SK-N-SH treated with all-trans-retinoic acid at 6 μM for 48 hours (cell line): ENCODE results near the gene TMEM89.

Experiments
- ATAC-seq: fragments of 200-7000 bp; cut with Tn5 transposase; 3 replicates; pipeline ENCODE4 v1.9.1; 2020; ENCODE audit warnings: mild to moderate bottlenecking, moderate library complexity
- ARNTL ChIP-seq: fragments of 450-650 bp; formaldehyde crosslinking; IDR thresholded peaks from 2 replicates; pipeline ENCODE4 v1.5.0; 2020; ENCODE audit warnings: low read depth, mild to moderate bottlenecking, moderate library complexity, borderline replicate concordance
- BACH2 ChIP-seq: fragments of 250-450 bp; sonication (Bioruptor Pico); IDR thresholded peaks from 2 replicates; pipeline ENCODE4 v1.9.0; 2021; ENCODE audit warnings: mild to moderate bottlenecking, borderline replicate concordance
- CSDC2 ChIP-seq: fragments of 250-450 bp; sonication (Bioruptor Pico); IDR thresholded peaks from 2 replicates; pipeline ENCODE4 v1.5.0; 2020; ENCODE audit warnings: mild to moderate bottlenecking, moderate library complexity
- ESRRG ChIP-seq: fragments of 250-450 bp; sonication (Bioruptor Pico); IDR thresholded peaks from 2 replicates; pipeline ENCODE4 v1.6.1; 2021; ENCODE audit warnings: mild to moderate bottlenecking
- ISL1 ChIP-seq: fragments of 250-450 bp; sonication (Bioruptor Pico); IDR thresholded peaks from 2 replicates; pipeline ENCODE4 v2.1.2; 2022; ENCODE audit warnings: mild to moderate bottlenecking, moderate library complexity
- OSR1 ChIP-seq: fragments of 250-450 bp; sonication (Bioruptor Pico); IDR thresholded peaks from 2 replicates; pipeline ENCODE4 v1.8.0; 2022; ENCODE audit warnings: moderate library complexity, mild to moderate bottlenecking, inconsistent platforms
- PPARA ChIP-seq: fragments of 250-450 bp; sonication (Bioruptor Pico); IDR thresholded peaks from 2 replicates; pipeline ENCODE4 v1.5.0; 2020; ENCODE audit warnings: mild to moderate bottlenecking, borderline replicate concordance
- RARB ChIP-seq: fragments of 250-450 bp; sonication (Bioruptor Pico); IDR thresholded peaks from 2 replicates; pipeline ENCODE4 v1.8.0; 2021; ENCODE audit warnings: mild to moderate bottlenecking, moderate library complexity
- SNAI2 ChIP-seq: fragments of 250-450 bp; sonication (Bioruptor Pico); IDR thresholded peaks from 2 replicates; pipeline ENCODE4 v1.5.0; 2020; ENCODE audit warnings: mild to moderate bottlenecking, moderate library complexity
- TCF4 ChIP-seq: fragments of 250-450 bp; sonication (Bioruptor Pico); IDR thresholded peaks from 2 replicates; pipeline ENCODE4 v1.8.0; 2021; ENCODE audit warnings: mild to moderate bottlenecking, moderate library complexity, borderline replicate concordance
- TOX ChIP-seq: fragments of 250-450 bp; sonication (Bioruptor Pico); IDR thresholded peaks from 2 replicates; pipeline ENCODE4 v1.8.0; 2021; ENCODE audit warnings: mild to moderate bottlenecking, moderate library complexity, borderline replicate concordance
- ZFP3 ChIP-seq: fragments of 250-450 bp; sonication (Bioruptor Pico); IDR thresholded peaks from 2 replicates; pipeline ENCODE4 v1.5.0; 2020; ENCODE audit warnings: mild to moderate bottlenecking, moderate library complexity
- ZNF565 ChIP-seq: fragments of 450-650 bp; formaldehyde crosslinking; conservative IDR thresholded peaks from 2 replicates; pipeline ENCODE4 v1.5.0; 2020; ENCODE audit warnings: low read depth, mild to moderate bottlenecking, moderate library complexity
- ZNF70 ChIP-seq: fragments of 450-650 bp; formaldehyde crosslinking; IDR thresholded peaks from 2 replicates; pipeline ENCODE4 v1.5.0; 2020; ENCODE audit warnings: mild to moderate bottlenecking, moderate library complexity
- ZNF8 ChIP-seq: fragments of 450-650 bp; formaldehyde crosslinking; IDR thresholded peaks from 2 replicates; pipeline ENCODE4 v1.5.0; 2020; ENCODE audit warnings: mild to moderate bottlenecking, moderate library complexity
- TF ChIP-seq, protein P1 (sequence below): fragments of 250-450 bp; sonication (Bioruptor Pico); IDR thresholded peaks from 2 replicates; pipeline ENCODE4 v1.8.0; 2020; ENCODE audit warnings: mild to moderate bottlenecking, moderate library complexity, borderline replicate concordance
- TF ChIP-seq, protein P2 (sequence below): fragments of 250-450 bp; sonication (Bioruptor Pico); IDR thresholded peaks from 2 replicates; pipeline ENCODE4 v1.5.1; 2020; ENCODE audit warnings: low read depth, mild to moderate bottlenecking, moderate library complexity
- TF ChIP-seq, protein P3 (sequence below): fragments of 250-450 bp; sonication (Bioruptor Pico); IDR thresholded peaks from 2 replicates; pipeline ENCODE4 v1.5.1; 2021; ENCODE audit warnings: mild to moderate bottlenecking, moderate library complexity
- TF ChIP-seq, protein P4 (sequence below): fragments of 250-450 bp; sonication (Bioruptor Pico); IDR thresholded peaks from 2 replicates; pipeline ENCODE4 v1.5.0; 2020; ENCODE audit warnings: mild to moderate bottlenecking, moderate library complexity

Gene TMEM89

DNA sequence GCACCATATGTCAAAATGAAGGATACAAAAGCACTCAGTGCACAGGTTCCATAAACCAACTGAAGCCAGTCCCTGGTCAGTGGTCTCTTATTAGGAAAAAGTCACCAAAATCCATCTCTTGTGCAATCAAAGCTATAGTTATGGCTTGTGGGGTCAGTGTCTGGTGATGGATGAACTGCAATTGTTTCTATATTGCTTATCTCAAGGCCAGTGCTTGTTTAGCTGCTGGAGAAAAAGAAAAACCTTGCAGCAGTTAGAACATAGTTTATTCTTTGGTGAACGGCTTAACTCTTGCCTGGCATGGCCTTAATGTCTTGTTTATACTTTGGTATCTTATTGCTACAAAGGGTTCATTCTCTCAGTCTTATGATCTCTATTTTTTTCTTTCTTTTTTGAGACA lies 9.3 kb downstream of the TMEM89 start:
- ATAC-seq, result no peak
- no peak for TF ChIP-seq ISL1 (CRISPR knock-in tag)
- TF ChIP-seq ESRRG (CRISPR knock-in tag), result no peak
- no peak for TF ChIP-seq ZNF70 (CRISPR knock-in tag)
- TF ChIP-seq ARNTL, result no peak
- no peak for TF ChIP-seq CSDC2 (CRISPR knock-in tag)
- no peak for TF ChIP-seq OSR1
- no peak for TF ChIP-seq PPARA (CRISPR knock-in tag)
- TF ChIP-seq, protein P1, sequence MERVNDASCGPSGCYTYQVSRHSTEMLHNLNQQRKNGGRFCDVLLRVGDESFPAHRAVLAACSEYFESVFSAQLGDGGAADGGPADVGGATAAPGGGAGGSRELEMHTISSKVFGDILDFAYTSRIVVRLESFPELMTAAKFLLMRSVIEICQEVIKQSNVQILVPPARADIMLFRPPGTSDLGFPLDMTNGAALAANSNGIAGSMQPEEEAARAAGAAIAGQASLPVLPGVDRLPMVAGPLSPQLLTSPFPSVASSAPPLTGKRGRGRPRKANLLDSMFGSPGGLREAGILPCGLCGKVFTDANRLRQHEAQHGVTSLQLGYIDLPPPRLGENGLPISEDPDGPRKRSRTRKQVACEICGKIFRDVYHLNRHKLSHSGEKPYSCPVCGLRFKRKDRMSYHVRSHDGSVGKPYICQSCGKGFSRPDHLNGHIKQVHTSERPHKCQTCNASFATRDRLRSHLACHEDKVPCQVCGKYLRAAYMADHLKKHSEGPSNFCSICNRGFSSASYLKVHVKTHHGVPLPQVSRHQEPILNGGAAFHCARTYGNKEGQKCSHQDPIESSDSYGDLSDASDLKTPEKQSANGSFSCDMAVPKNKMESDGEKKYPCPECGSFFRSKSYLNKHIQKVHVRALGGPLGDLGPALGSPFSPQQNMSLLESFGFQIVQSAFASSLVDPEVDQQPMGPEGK (CRISPR knock-in tag), result no peak
- TF ChIP-seq, protein P2, sequence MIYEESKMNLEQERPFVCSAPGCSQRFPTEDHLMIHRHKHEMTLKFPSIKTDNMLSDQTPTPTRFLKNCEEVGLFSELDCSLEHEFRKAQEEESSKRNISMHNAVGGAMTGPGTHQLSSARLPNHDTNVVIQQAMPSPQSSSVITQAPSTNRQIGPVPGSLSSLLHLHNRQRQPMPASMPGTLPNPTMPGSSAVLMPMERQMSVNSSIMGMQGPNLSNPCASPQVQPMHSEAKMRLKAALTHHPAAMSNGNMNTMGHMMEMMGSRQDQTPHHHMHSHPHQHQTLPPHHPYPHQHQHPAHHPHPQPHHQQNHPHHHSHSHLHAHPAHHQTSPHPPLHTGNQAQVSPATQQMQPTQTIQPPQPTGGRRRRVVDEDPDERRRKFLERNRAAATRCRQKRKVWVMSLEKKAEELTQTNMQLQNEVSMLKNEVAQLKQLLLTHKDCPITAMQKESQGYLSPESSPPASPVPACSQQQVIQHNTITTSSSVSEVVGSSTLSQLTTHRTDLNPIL (CRISPR knock-in tag), result no peak
- TF ChIP-seq, protein P3, sequence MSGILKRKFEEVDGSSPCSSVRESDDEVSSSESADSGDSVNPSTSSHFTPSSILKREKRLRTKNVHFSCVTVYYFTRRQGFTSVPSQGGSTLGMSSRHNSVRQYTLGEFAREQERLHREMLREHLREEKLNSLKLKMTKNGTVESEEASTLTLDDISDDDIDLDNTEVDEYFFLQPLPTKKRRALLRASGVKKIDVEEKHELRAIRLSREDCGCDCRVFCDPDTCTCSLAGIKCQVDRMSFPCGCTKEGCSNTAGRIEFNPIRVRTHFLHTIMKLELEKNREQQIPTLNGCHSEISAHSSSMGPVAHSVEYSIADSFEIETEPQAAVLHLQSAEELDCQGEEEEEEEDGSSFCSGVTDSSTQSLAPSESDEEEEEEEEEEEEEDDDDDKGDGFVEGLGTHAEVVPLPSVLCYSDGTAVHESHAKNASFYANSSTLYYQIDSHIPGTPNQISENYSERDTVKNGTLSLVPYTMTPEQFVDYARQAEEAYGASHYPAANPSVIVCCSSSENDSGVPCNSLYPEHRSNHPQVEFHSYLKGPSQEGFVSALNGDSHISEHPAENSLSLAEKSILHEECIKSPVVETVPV (CRISPR knock-in tag), result no peak

DNA sequence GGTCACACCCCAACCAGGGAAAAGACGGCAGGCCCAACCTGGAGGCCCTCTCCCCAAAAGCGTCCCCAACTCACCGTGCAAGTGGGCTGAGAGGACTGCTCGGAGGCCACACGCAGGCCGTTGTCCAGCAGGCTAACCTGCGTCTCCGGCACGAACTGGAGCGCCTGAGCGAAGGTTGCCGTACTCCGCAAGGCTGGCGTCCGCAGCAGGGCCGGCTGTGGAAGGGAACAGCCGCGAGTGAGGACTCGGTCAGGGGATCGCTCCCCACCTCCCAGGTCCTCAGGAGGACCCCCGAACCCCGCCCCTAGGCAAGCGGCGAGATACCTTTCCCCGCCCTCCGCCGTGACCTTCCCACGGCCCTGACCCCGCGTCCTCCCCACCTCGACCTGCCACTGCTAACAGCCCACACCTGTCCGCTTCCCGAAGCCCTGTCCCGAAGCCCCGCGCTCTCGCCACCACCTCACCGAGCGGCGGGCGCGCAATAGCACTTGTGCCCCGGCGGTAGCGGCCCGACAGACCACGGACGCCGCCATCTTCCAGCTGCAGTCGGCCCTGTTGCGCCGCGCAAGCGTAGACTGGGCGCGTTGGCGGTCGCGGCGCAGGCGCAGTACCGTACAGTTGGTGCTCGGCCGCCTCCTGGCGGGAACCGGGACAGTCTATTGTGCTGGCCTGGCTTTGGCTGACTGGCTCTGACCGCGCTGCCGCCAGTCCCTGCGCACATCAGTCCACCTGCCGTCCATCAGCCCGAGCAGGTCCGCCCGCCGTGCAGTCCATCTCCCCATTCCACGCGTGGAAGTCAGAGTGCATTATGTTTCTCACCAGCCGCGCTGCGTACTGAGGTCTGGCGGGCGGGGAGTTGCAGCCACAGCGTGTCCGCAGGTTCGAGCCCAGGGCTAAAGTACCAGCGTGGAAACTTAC lies 12.2 kb downstream of the TMEM89 start, which contains the start of gene UQCRC1:
Gene UQCRC1, minus strand, starts transcription at position 559 of the 918 bp plus-strand sequence. Its CDS starts 26 bp downstream, at position 533.
- ATAC-seq, result peak; percentile 100
- no peak for TF ChIP-seq BACH2 (CRISPR knock-in tag)
- no peak for TF ChIP-seq TCF4 (CRISPR knock-in tag)
- TF ChIP-seq, protein P4, sequence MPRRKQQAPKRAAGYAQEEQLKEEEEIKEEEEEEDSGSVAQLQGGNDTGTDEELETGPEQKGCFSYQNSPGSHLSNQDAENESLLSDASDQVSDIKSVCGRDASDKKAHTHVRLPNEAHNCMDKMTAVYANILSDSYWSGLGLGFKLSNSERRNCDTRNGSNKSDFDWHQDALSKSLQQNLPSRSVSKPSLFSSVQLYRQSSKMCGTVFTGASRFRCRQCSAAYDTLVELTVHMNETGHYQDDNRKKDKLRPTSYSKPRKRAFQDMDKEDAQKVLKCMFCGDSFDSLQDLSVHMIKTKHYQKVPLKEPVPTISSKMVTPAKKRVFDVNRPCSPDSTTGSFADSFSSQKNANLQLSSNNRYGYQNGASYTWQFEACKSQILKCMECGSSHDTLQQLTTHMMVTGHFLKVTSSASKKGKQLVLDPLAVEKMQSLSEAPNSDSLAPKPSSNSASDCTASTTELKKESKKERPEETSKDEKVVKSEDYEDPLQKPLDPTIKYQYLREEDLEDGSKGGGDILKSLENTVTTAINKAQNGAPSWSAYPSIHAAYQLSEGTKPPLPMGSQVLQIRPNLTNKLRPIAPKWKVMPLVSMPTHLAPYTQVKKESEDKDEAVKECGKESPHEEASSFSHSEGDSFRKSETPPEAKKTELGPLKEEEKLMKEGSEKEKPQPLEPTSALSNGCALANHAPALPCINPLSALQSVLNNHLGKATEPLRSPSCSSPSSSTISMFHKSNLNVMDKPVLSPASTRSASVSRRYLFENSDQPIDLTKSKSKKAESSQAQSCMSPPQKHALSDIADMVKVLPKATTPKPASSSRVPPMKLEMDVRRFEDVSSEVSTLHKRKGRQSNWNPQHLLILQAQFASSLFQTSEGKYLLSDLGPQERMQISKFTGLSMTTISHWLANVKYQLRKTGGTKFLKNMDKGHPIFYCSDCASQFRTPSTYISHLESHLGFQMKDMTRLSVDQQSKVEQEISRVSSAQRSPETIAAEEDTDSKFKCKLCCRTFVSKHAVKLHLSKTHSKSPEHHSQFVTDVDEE (CRISPR knock-in tag), result peak; percentile 46; the same call in 1 of the 2 replicates
- TF ChIP-seq, all 23 proteins: peak for 1

GRCh38 chr3:48607519-48607918 lies 14.1 kb downstream of the TMEM89 start:
- no peak for ATAC-seq
- TF ChIP-seq ZFP3 (no peak), RARB (no peak), BACH2 (CRISPR knock-in tag) (no peak), TOX (CRISPR knock-in tag) (no peak), SNAI2 (no peak), TCF4 (CRISPR knock-in tag) (no peak), ZNF8 (CRISPR knock-in tag) (no peak), ISL1 (CRISPR knock-in tag) (no peak), ZNF565 (no peak)
- TF ChIP-seq, protein P2 (CRISPR knock-in tag), result no peak
- TF ChIP-seq, protein P3 (CRISPR knock-in tag), result no peak
- TF ChIP-seq, protein P4 (CRISPR knock-in tag), result no peak
